H1 (cell line): ENCODE measurements around the gene HMGA1. TPM values are rescaled to one million over a fixed set of nuclear protein-coding genes. Genes with fewer than 3 reads are reported as not detected.

Source experiments
- CTCF ChIA-PET: fragments of 300-600 bp; sonication (Branson Sonifier 250); formaldehyde crosslinking; loops from one replicate; lab custom pipeline; 2021; ENCODE audit not compliant: partially characterized antibody; lab: Charles Lee
- POLR2A ChIA-PET: fragments of 300-600 bp; sonication (Branson Sonifier 250); formaldehyde crosslinking; loops from one replicate; lab custom pipeline; 2021; ENCODE audit warnings: inconsistent platforms; ENCODE audit not compliant: partially characterized antibody; lab: Charles Lee
- DNase-seq, 2 experiments: peaks; one replicate each; pipeline versions ENCODE4 v3.0.0 to v3.0.0-alpha.2; 2010 to 2022; ENCODE audit warnings: low spot score in 2 of 2, low read depth in 1 of 2, mixed read lengths in 1 of 2
- FAIRE-seq: peaks from 2 replicates; lab custom pipeline; 2011; peaks lifted over from hg19 to GRCh38; lab: Jason Lieb, UNC
- H2AFZ ChIP-seq: 2 replicates; pipeline ENCODE4 v1.8.1; 2012; ENCODE audit warnings: low read length, inconsistent platforms
- H2AK5ac ChIP-seq: 2 replicates; pipeline ENCODE4 v1.6.1; 2013; ENCODE audit warnings: low read depth, low read length
- H2BK120ac ChIP-seq: replicated peaks from 2 replicates; pipeline ENCODE3; 2013; ENCODE audit warnings: low read depth, low read length, inconsistent platforms
- H2BK12ac ChIP-seq: 2 replicates; pipeline ENCODE4 v1.6.1; 2013; ENCODE audit warnings: low read depth, low read length
- H2BK15ac ChIP-seq: 2 replicates; pipeline ENCODE4 v1.6.1; 2013; ENCODE audit warnings: low read length
- H2BK20ac ChIP-seq: 2 replicates; pipeline ENCODE4 v1.6.1; 2013; ENCODE audit warnings: low read length
- H2BK5ac ChIP-seq: 2 replicates; pipeline ENCODE4 v1.6.1; 2013; ENCODE audit warnings: low read depth, low read length
- H3K14ac ChIP-seq: 2 replicates; pipeline ENCODE4 v1.6.1; 2013; ENCODE audit warnings: inconsistent platforms; ENCODE audit not compliant: insufficient read length
- H3K18ac ChIP-seq: 2 replicates; pipeline ENCODE4 v1.6.1; 2013; ENCODE audit warnings: low read length; ENCODE audit errors: extremely low read depth
- H3K23ac ChIP-seq: 2 replicates; pipeline ENCODE4 v1.6.1; 2013; ENCODE audit warnings: inconsistent platforms; ENCODE audit not compliant: insufficient read length
- H3K23me2 ChIP-seq: 2 replicates; pipeline ENCODE4 v1.6.1; 2013; ENCODE audit warnings: low read depth, low read length
- H3K27ac ChIP-seq: 2 replicates; pipeline ENCODE4 v1.6.1; 2011; ENCODE audit warnings: low read depth, low read length, inconsistent platforms
- H3K27me3 ChIP-seq, 4 experiments: replicated peaks in 1 of 4; 1 replicate in 1 of 4; 2 replicates in 3 of 4; pipeline versions ENCODE4 v1.6.1 to v1.8.1; 2011 to 2013; ENCODE audit warnings: low read length in 3 of 4, mild to moderate bottlenecking in 3 of 4, inconsistent platforms in 2 of 4, mixed read lengths in 2 of 4, moderate library complexity in 1 of 4; ENCODE audit not compliant: control insufficient read depth in 3 of 4, insufficient read depth in 3 of 4; ENCODE audit errors: extremely low read depth in 1 of 4
- H3K36me3 ChIP-seq, 4 experiments: 2 replicates each; pipeline versions ENCODE4 v1.6.1 to v1.8.1; 2011 to 2013; ENCODE audit warnings: mild to moderate bottlenecking in 4 of 4, low read length in 3 of 4, moderate library complexity in 2 of 4, control low read depth in 1 of 4, inconsistent platforms in 1 of 4; ENCODE audit not compliant: insufficient read depth in 4 of 4, control insufficient read depth in 2 of 4
- H3K4ac ChIP-seq: replicated peaks from 2 replicates; pipeline ENCODE3; 2013; ENCODE audit warnings: low read length, low read depth, mixed read lengths, inconsistent platforms; ENCODE audit not compliant: insufficient read length
- H3K4me1 ChIP-seq, 4 experiments: replicated peaks in 1 of 4; 1 replicate in 1 of 4; 2 replicates in 3 of 4; pipeline versions ENCODE4 v1.6.1 to v1.8.1; 2011 to 2013; ENCODE audit warnings: low read length in 3 of 4, inconsistent platforms in 2 of 4, mixed read lengths in 1 of 4; ENCODE audit not compliant: insufficient read depth in 4 of 4, control insufficient read depth in 3 of 4
- H3K4me2 ChIP-seq, 2 experiments: 2 replicates each; pipeline versions ENCODE4 v1.6.1 to v1.8.1; 2011 to 2013; ENCODE audit warnings: low read depth in 2 of 2, low read length in 2 of 2, control low read depth in 1 of 2, inconsistent platforms in 1 of 2, mild to moderate bottlenecking in 1 of 2; ENCODE audit not compliant: insufficient read depth in 1 of 2
- H3K4me3 ChIP-seq, 4 experiments: fragments of 200-600, 300-600 bp in 1 of 4; sonication (generic), shearing (Covaris generic), sonication (Bioruptor Twin) in 1 of 4; 2 replicates each; pipeline versions ENCODE4 v1.5.1 to v1.8.1; 2011 to 2016; ENCODE audit warnings: low read length in 4 of 4, low read depth in 3 of 4, control low read depth in 2 of 4, inconsistent platforms in 2 of 4, mild to moderate bottlenecking in 2 of 4, mixed read lengths in 1 of 4, moderate library complexity in 1 of 4; ENCODE audit not compliant: insufficient read depth in 2 of 4; ENCODE audit errors: extremely low read depth in 1 of 4
- H3K56ac ChIP-seq: replicated peaks from 2 replicates; pipeline ENCODE3; 2013; ENCODE audit warnings: low read depth, mild to moderate bottlenecking, mixed read lengths, low read length, inconsistent platforms; ENCODE audit not compliant: insufficient read length
- H3K79me1 ChIP-seq: 2 replicates; pipeline ENCODE4 v1.6.1; 2013; ENCODE audit warnings: low read depth, low read length, control low read depth
- H3K79me2 ChIP-seq, 2 experiments: 2 replicates each; pipeline versions ENCODE4 v1.6.1 to v1.8.1; 2012 to 2013; ENCODE audit warnings: low read length in 2 of 2, mild to moderate bottlenecking in 2 of 2, inconsistent platforms in 1 of 2; ENCODE audit not compliant: insufficient read depth in 2 of 2, control insufficient read depth in 1 of 2
- H3K9ac ChIP-seq, 4 experiments: replicated peaks in 1 of 4; 1 replicate in 1 of 4; 2 replicates in 3 of 4; pipeline versions ENCODE4 v1.6.1 to v1.8.1; 2011 to 2013; ENCODE audit warnings: low read depth in 3 of 4, low read length in 3 of 4, control low read depth in 2 of 4, mild to moderate bottlenecking in 2 of 4, moderate library complexity in 2 of 4, inconsistent platforms in 1 of 4; ENCODE audit errors: extremely low read depth in 1 of 4
- H3K9me3 ChIP-seq, 2 experiments: 2 replicates each; pipeline versions ENCODE4 v1.6.1 to v1.8.1; 2012 to 2013; ENCODE audit warnings: mild to moderate bottlenecking in 2 of 2, moderate library complexity in 2 of 2, control low read depth in 1 of 2, inconsistent platforms in 1 of 2, low read depth in 1 of 2, low read length in 1 of 2, mixed read lengths in 1 of 2; ENCODE audit not compliant: insufficient read depth in 2 of 2
- H4K20me1 ChIP-seq, 2 experiments: replicated peaks in 1 of 2; 2 replicates each; pipeline versions ENCODE3 to v1.8.1; 2011 to 2013; ENCODE audit warnings: inconsistent platforms in 2 of 2, low read length in 2 of 2, mild to moderate bottlenecking in 1 of 2; ENCODE audit not compliant: insufficient read depth in 2 of 2, control insufficient read depth in 1 of 2
- H4K5ac ChIP-seq: 2 replicates; pipeline ENCODE4 v1.6.1; 2013; ENCODE audit warnings: low read length, low read depth, mixed read lengths, inconsistent platforms; ENCODE audit not compliant: insufficient read length
- H4K8ac ChIP-seq: 2 replicates; pipeline ENCODE4 v1.8.0; 2013; ENCODE audit warnings: mild to moderate bottlenecking, moderate library complexity, low read length, inconsistent platforms; ENCODE audit not compliant: insufficient read depth; ENCODE audit errors: extremely low read depth
- H4K91ac ChIP-seq: replicated peaks from 2 replicates; pipeline ENCODE3; 2013; ENCODE audit warnings: low read length, mixed read lengths, inconsistent platforms; ENCODE audit not compliant: insufficient read length
- CHD1 ChIP-seq: IDR thresholded peaks from 2 replicates; pipeline ENCODE4 v1.6.1; 2012; ENCODE audit warnings: low read depth, low read length, improper control_type of control experiment
- NANOG ChIP-seq: IDR thresholded peaks from 2 replicates; pipeline ENCODE4 v1.6.1; 2011; ENCODE audit warnings: low read length, low read depth, mild to moderate bottlenecking, inconsistent platforms; ENCODE audit not compliant: insufficient read depth, poor library complexity, severe bottlenecking
- NRF1 ChIP-seq: IDR thresholded peaks from 2 replicates; pipeline ENCODE4 v1.6.1; 2011; ENCODE audit warnings: mild to moderate bottlenecking, low read depth, low read length, improper control_type of control experiment
- RBBP5 ChIP-seq: IDR thresholded peaks from 2 replicates; pipeline ENCODE4 v1.7.1; 2012; ENCODE audit warnings: low read depth, mild to moderate bottlenecking, inconsistent platforms, low read length, moderate library complexity, borderline replicate concordance
- SP2 ChIP-seq: IDR thresholded peaks from 2 replicates; pipeline ENCODE4 v1.6.1; 2012; ENCODE audit warnings: mild to moderate bottlenecking, low read length, inconsistent platforms
- YY1 ChIP-seq: IDR thresholded peaks from 2 replicates; pipeline ENCODE4 v1.6.1; 2011; ENCODE audit warnings: low read depth, mild to moderate bottlenecking, low read length
- WGBS, 2 experiments: shearing (Covaris generic) in 1 of 2; methylation state at CpG; one replicate each; pipeline versions ENCODE4 v1.1.6 to v1.1.7; 2013 to 2015; ENCODE audit warnings: low lambda C conversion rate in 2 of 2, mixed read lengths in 2 of 2, inconsistent platforms in 1 of 2, low coverage in 1 of 2, missing lambda C conversion rate in 1 of 2; ENCODE audit not compliant: insufficient replicate concordance in 2 of 2, insufficient coverage in 1 of 2, insufficient read length in 1 of 2; ENCODE audit errors: extremely low coverage in 1 of 2, missing lambda C conversion rate in 1 of 2; 5-methylcytosine and 5-hydroxymethylcytosine counted together
- polyA plus RNA-seq, 7 experiments: library from polyadenylated mRNA; depleted of rRNA in 3 of 7; stranded (reverse) in 5 of 7; unstranded in 2 of 7; fragments of >200 nt in 5 of 7; fragments of 200-250 nt in 2 of 7; gene quantifications; 1 replicate in 5 of 7; 2 replicates in 1 of 7; 4 replicates in 1 of 7; pipeline versions ENCODE4 v1.2.1 to v1.2.3, GENCODE V29; 2011 to 2013; ENCODE audit warnings: missing spikeins in 2 of 7, mixed read lengths in 2 of 7
- total RNA-seq: library from RNA; stranded (reverse); fragmentation: NEBNext Ultra II Directional; extraction: Animal tissue kit (Norgen Biotek cat#: 25700); gene quantifications from 2 replicates; pipeline ENCODE4 v1.2.1, GENCODE V29; 2021

The HMGA1 gene
- total and polyA plus RNA-seq, 2 of the 8 experiments (the other 6 are each of a cell fraction or from before 2014, with no cell fraction given): 1,557 to 2,636 TPM

DNA sequence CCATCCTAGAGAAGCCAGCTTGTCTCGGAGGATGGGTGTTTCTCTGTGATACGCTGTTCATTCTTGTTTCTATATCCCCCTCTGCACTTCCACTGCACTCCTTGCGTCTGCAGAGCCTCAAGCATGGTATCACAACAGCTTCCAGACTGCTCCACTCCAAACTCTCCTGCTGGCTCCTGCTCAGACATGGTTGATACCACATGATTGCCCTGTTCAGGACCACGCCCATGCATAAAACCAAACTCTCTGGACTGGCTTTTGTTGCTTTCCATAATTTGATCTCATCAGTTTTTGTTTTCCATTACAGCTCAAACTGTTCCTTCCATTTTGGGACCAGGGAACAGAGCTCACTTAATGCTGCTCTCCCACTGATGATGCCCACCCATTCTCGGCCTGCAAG lies 42.2 kb downstream of the HMGA1 start:
- Histone ChIP-seq H2AFZ (no peak overlapping the region), H2AK5ac (no peak overlapping the region)
- 94% methylated on average over 5 of the region's 5 CpGs; no CpG with 5 or more reads in 1 of the 2 experiments for WGBS, 2 experiments

More for the DNA sequence above, 42.2 kb downstream of the HMGA1 start:
- Histone ChIP-seq H4K91ac (no peak overlapping the region), H2BK15ac (no peak overlapping the region), H2BK5ac (no peak overlapping the region), H3K4ac (no peak overlapping the region), H3K4me3 (no peak overlapping the region), H3K79me2 (no peaks in the 10 kb centered on the region), H3K4me2 (no peak overlapping the region), H3K18ac (no peak overlapping the region), H2BK120ac (no peak overlapping the region), H4K5ac (no peak overlapping the region), H2BK12ac (no peak overlapping the region), H4K20me1 (no peaks in the 10 kb centered on the region), H3K23ac (no peak overlapping the region), H3K4me1 (no peaks in the 10 kb centered on the region), H3K9me3 (no peaks in the 10 kb centered on the region), H4K8ac (no peak overlapping the region), H3K79me1 (no peaks in the 10 kb centered on the region), H3K56ac (no peak overlapping the region), H3K36me3 (no peaks in the 10 kb centered on the region), H3K23me2 (no peaks in the 10 kb centered on the region), H3K9ac (no peak overlapping the region), H3K27ac (no peak overlapping the region), H3K14ac (no peak overlapping the region), H3K27me3 (no peaks in the 10 kb centered on the region), H2BK20ac (no peak overlapping the region)
- no peak for FAIRE-seq
- ChIA-PET POLR2A (interaction anchor here (0.5 to 2.0 kb wide), 3 partner anchors 29 to 147 kb away, joined by 3 to 5 read pairs (median 3); partner anchors contain the start of gene RPS10), CTCF (interaction anchor here (1.2 to 2.9 kb wide), 2 partner anchors 83 to 301 kb away, joined by 3 to 7 read pairs; no protein-coding TSS in a partner anchor)
- no peak for DNase-seq
- no peak for TF ChIP-seq CHD1
- TF ChIP-seq RBBP5: no peak
- no peak for TF ChIP-seq NANOG
- TF ChIP-seq YY1: no peak
- no peak for TF ChIP-seq NRF1
- TF ChIP-seq SP2: no peak
